ENCODE data around the gene ARHGDIB. TPM values are rescaled to one million over a fixed set of nuclear protein-coding genes. Genes with fewer than 3 reads are reported as not detected.

ARHGDIB gene
- total RNA-seq, 1 donor, result 2.4 TPM

DNA sequence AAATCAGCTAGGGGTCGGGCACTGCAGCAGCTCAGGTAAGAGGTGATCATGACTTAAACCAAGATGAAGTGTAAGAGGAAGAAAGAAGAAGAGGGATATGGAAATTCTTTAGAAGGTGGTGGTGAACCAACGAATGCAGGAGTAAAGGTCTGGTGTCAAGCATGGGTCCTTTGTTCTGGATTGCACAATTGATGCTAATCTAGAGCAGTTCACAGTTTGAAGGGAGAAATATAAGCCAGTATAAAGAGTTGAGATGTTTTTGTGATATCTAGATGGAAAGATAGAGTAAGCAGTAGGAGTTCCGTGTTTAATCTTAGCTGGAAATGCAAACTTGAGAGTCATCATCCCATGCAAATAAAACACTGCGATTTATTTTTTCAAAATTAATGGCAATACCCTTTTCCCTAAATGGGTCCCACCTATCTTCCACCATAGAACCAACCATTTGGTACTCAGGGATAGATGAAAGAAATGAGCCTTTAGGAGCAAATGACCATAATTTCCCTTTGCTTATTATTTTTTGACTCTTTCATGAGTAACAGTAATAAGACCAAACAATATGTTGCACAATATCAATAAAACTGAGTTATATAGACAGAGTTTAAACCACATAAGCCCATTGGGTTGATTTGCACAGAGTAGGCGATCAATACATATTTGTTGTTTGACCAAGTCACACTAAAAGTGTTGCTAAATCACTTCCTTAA lies 60.7 kb downstream of the ARHGDIB start:
- TF ChIP-seq CTCF (IDR thresholded peaks at IDR 0.05; ENCODE audit: insufficient read depth, low read length), result no peak
- no peak overlapping the region for H3K4me3 ChIP-seq (ENCODE audit: low read depth, low read length)
- DNase-seq (ENCODE audit: low read depth), result no peak

DNA sequence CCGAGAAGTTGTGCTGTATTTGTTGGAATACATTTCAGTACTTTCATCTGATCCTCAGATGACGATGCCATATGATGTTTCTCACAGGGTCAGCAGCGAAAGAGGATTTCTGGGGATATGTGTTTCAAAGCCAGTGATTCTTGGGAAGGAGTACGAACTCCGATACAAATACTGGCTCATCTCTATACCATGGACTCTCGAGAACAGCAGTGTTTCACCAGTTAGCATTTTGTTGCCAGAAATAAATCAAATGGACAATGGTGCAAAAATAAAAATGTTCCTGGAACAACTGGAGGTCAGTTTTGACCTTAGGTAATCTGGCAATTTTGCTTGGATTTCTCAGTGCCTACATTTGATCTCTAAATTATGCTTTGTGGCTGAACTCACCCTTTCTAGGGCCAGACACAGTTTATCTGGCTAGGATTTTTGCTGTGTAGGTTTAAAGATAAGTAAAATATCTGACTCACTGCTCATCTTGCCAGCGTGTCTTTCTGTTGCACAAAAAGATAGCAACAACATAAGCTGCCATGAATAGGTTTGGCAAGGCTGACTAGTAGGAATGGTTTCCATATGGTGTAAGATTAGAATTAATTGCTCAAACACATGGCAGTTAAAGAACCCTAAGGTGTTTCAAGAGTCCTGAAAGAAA lies 64.8 kb downstream of the ARHGDIB start:
- DNase-seq (ENCODE audit: low read depth), result peak; percentile 98
- H3K4me3 ChIP-seq (ENCODE audit: low read depth, low read length), result no peak overlapping the region
- TF ChIP-seq CTCF (IDR thresholded peaks at IDR 0.05; ENCODE audit: insufficient read depth, low read length), result no peak

GRCh38 chr12:14893506-14894250 lies 67.7 kb downstream of the ARHGDIB start:
- no peak overlapping the region for H3K4me3 ChIP-seq (ENCODE audit: low read depth, low read length)
- TF ChIP-seq CTCF (IDR thresholded peaks at IDR 0.05; ENCODE audit: insufficient read depth, low read length), result no peak
- peak; percentile 61 for DNase-seq (ENCODE audit: low read depth)

- no peak overlapping the region for H3K4me3 ChIP-seq (ENCODE audit: low read depth, low read length)
- DNase-seq (ENCODE audit: low read depth), result peak; percentile 69
- TF ChIP-seq CTCF (IDR thresholded peaks at IDR 0.05; ENCODE audit: insufficient read depth, low read length), result peak; percentile 52
Measured at GRCh38 chr12:14892726-14893505, 68.5 kb downstream of the ARHGDIB start.

Other genes with a start within 250 kb of the ARHGDIB start
- gene WBP11, start 158.1 kb downstream of the ARHGDIB start, total RNA-seq (ENCODE audit: low replicate concordance), result 6.3 and 15.9 TPM in 2 replicates
- gene C12orf60, start 157.9 kb downstream of the ARHGDIB start, total RNA-seq (ENCODE audit: low replicate concordance), result 0.65 and 0.99 TPM in 2 replicates
- gene SMCO3, start 147.4 kb downstream of the ARHGDIB start, total RNA-seq (ENCODE audit: low replicate concordance), result 0.09 TPM in 1 of 2 replicates, not detected in the other
- gene ART4, start 118.1 kb downstream of the ARHGDIB start, total RNA-seq (ENCODE audit: low replicate concordance), result 0.36 TPM in 1 of 2 replicates, not detected in the other
- 223 and 529 TPM in 2 replicates for gene MGP, start 75.7 kb downstream of the ARHGDIB start, total RNA-seq (ENCODE audit: low replicate concordance)
- gene ERP27, start 23.1 kb downstream of the ARHGDIB start, total RNA-seq (ENCODE audit: low replicate concordance), result 0.18 TPM in 1 of 2 replicates, not detected in the other
- not detected in 2 replicates for gene PDE6H, start 11.4 kb upstream of the ARHGDIB start, total RNA-seq (ENCODE audit: low replicate concordance)